Activated CD8-positive, alpha-beta memory T cell treated with anti-CD3 and anti-CD28 coated beads, Interleukin-2, amount 50 U/mL, for 1 hour (primary cell): ENCODE results near the gene ARHGAP21.

ENCODE experiments used
- DNase-seq: peaks from one replicate; pipeline ENCODE4 v3.0.0-alpha.2; 2020; ENCODE audit errors: extremely low read depth

Gene ARHGAP21

GRCh38 chr10:24533981-24534380 is 189.7 kb downstream of the ARHGAP21 start:
- DNase-seq = no peak
